Measurements from ENCODE around the gene TRIM2.

Gene TRIM2

DNA sequence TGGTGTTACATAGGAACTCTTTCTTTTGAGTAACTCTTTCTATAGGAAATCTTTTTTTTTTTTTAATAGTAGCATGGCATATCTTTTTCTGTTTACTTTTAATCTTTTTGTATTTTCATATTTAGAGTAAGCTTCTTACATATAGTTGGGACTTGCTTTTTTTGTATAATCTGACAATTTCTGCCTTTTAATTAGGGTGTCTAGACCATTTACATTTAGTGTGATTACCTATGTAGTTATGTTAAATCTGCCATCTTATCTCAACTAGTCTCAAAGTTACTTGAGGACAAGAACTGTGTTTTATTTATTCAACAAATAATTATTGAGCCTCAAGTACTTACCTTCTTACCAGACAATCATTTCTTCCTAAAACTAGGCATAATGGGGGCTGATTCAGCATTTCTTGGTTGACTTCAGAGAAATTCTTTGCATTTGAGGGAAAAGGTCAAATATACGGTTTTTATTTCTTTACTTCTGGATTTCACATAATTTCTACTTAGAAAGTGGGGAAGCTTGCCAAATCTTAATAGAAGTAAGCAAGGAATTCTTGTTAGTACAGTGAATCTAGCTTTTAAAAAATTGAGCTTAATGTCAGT lies 168.8 kb downstream of the TRIM2 start:
- DNase-seq (ENCODE audit: low read depth, low spot score): no peak

DNA sequence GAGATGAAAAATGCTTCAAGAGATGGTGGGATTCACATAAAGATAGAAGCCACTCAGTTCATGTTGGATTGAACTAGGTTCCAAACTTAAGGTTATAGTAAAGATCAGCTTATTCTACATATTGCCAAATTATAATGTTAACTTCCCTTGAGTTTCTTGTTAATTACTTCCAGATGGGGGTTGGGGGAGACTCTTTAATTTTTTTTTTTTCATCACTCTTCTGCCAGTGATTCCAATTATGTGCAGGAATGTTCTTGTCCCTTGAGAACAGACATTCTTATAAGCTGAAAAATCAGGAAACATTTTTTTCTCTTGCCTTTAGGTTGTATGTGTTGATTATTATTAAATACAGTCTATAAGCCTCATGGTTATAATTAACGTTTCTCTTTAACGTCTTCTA lies 170.2 kb downstream of the TRIM2 start:
- DNase-seq (ENCODE audit: low read depth, low spot score): no peak

DNA sequence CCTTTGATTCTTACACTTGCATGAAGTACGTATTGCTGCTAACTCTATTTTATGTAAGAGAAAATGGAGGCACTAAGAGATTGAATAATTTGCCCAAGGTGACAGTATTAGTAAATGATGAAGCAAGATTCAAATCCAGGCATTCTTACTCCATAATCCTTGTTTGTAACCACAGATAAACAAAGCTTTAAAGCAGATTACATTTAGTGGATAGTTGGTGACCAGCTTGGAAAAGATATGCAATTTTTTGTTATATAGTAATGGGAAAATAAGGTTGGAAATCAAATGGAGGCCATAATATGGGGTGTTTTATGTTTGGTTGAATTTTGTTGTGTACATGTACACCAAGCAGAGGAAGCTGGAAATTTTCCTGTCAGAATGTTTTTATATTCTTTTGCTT lies 171.1 kb downstream of the TRIM2 start:
- DNase-seq (ENCODE audit: low read depth, low spot score): no peak

GRCh38 chr4:153383131-153383530 lies 178.9 kb downstream of the TRIM2 start:
- DNase-seq (ENCODE audit: low read depth, low spot score): no peak

GRCh38 chr4:153384160-153384559 lies 179.9 kb downstream of the TRIM2 start:
- DNase-seq (ENCODE audit: low read depth, low spot score): no peak

DNA sequence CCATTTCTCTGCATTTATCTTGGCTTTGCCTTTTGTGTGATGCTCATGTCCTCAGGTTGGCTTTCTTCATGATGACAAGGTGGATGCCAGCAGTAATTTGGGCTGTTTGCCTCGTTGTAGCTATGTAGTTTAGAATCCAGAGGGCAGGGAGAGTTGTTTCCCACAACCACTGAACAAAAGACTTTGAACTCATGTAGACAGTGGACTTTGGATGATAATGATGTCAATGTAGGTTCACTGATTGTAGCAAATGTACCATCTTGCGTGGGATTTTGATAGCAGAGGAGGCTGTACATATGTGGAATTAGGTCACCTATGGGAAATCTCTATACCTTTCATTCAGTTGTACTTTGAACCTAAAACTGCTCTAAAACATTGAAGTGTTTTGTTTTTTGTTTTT lies 181.5 kb downstream of the TRIM2 start:
- no peak for DNase-seq (ENCODE audit: low read depth, low spot score)

DNA sequence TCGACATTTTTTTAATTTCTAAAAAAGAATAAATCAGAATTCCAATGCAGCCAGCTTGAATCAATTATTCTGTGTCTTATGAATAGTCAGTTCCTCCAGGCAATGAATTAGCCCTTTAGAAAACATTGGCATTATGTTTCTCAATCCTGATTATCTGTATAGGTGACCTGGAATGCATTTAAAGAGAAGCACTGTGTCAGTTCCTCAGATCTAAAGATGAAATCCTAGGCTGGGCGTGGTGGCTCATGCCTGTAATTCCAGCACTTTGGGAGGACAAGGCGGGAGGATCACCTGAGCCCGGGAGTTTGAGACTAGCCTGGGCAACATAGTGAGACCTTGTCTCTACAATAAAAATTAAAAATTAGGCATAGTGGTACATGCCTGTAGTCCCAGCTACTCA lies 183.7 kb downstream of the TRIM2 start:
- no peak for DNase-seq (ENCODE audit: low read depth, low spot score)

All from activated CD4-positive, CD25-positive, alpha-beta regulatory T cell treated with anti-CD3 and anti-CD28 coated beads, Interleukin-2, amount 50 U/mL, for 16 hours (primary cell).